ENCODE results near the gene ENAM.

- TF ChIP-seq, protein P1, sequence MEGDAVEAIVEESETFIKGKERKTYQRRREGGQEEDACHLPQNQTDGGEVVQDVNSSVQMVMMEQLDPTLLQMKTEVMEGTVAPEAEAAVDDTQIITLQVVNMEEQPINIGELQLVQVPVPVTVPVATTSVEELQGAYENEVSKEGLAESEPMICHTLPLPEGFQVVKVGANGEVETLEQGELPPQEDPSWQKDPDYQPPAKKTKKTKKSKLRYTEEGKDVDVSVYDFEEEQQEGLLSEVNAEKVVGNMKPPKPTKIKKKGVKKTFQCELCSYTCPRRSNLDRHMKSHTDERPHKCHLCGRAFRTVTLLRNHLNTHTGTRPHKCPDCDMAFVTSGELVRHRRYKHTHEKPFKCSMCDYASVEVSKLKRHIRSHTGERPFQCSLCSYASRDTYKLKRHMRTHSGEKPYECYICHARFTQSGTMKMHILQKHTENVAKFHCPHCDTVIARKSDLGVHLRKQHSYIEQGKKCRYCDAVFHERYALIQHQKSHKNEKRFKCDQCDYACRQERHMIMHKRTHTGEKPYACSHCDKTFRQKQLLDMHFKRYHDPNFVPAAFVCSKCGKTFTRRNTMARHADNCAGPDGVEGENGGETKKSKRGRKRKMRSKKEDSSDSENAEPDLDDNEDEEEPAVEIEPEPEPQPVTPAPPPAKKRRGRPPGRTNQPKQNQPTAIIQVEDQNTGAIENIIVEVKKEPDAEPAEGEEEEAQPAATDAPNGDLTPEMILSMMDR (IDR thresholded peaks at IDR 0.05): no peak
- TF ChIP-seq EZH2phosphoT487 (IDR thresholded peaks at IDR 0.05): no peak
Observed at GRCh38 chr4:70619288-70619687, 9.3 kb upstream of the ENAM start.

Data from neural progenitor cell (in vitro differentiated cells).